Dedifferentiated amniotic fluid mesenchymal stem cell (primary cell): ENCODE results near the gene LRRTM4.
"Not testable (repeated sequence)": the region's sequence is repeated elsewhere in the genome, so short reads cannot be mapped to it uniquely, and the experiment has no call there.

Experiments used
- DNase-seq: peaks from one replicate; pipeline ENCODE4 v3.0.0-alpha.2; 2016; ENCODE audit errors: extremely low spot score

Gene LRRTM4

DNA sequence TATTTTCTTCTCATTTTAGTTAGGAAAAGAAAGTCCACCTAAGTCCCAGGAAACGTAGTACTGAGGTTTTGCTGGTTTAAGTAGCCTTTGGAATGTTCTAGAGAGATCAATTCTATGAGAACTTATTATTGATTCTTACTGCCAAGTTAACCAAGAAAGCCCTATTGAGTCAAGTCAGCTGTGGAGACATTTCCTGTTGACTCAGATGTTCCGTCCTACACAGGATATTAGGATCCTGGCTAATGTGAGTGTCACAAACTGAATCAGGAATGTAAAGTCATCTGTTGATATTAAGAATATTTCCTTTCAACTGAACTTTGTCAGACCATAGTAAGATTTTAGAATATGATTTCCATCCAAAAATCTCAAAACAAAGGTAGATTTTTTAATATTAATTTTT is 654.3 kb downstream of the LRRTM4 start:
- DNase-seq: no peak

GRCh38 chr2:76866464-76866863 is 655.7 kb downstream of the LRRTM4 start:
- DNase-seq: no peak

- DNase-seq: no peak
Measured at GRCh38 chr2:76862901-76863300, 659.3 kb downstream of the LRRTM4 start.

- DNase-seq: no peak
Measured at GRCh38 chr2:76861708-76862107, 660.5 kb downstream of the LRRTM4 start.

- DNase-seq: no peak
Measured at GRCh38 chr2:76851000-76851399, 671.2 kb downstream of the LRRTM4 start.

DNA sequence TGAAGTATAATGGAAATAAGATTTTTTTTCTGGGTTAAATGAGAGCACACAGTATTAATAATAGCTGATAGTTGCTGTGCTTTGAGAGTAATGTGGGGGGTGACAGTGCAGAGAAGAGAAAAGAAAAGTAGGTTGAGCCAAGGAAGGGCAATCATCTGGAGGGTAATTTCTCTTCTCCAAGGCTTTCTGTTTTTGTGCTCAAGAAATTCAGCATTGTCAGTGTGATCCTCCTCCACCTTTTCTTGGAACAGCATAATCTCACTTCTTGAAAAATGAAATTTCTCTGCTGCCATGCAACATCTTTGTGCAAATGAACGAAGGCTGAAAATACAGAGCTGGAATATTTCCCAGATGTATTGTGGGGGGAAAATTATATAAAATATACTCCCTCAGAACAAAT is 673.1 kb downstream of the LRRTM4 start:
- DNase-seq: no peak

GRCh38 chr2:76839826-76840225 is 682.4 kb downstream of the LRRTM4 start:
- no peak for DNase-seq

DNA sequence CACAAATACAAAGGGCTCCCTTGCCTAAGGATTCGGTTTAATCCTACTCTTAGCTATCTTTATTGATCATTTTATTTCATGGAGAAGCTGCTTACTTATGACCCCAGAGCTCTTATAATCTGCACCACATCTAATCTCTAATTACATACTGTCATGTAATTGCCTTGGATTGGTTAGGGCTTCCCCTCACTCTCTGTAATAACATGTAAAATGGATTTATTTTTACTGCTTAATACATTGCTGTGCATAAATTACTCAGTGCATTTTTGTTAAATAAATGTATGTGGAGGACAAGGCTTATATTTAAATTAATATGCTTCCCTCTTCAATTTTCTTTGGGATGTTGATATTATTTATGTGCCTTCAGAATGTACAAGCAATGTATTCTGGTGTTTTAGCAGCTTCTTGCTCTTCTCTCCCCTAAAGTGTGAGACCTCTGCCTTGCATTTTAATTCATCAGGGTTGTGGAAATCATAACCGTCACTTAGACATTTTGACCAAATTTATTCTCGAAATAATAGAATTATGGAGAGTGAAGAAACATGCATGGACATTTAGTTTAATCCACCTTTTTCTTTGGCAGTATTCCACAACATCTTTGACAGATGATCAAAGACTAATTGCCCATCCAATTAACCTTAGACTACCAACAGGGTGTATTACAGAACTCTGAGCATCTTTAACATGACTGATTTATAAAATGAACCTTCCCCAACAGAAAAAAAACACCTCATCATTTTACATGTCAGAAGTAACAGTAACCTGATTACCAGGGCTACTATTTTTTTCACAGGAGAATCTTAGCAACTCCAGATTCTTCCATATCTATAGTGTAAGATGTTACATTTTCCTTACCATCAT is 692.6 kb downstream of the LRRTM4 start:
- no peak for DNase-seq

GRCh38 chr2:76826691-76827090 is 695.5 kb downstream of the LRRTM4 start:
- DNase-seq: no peak

DNA sequence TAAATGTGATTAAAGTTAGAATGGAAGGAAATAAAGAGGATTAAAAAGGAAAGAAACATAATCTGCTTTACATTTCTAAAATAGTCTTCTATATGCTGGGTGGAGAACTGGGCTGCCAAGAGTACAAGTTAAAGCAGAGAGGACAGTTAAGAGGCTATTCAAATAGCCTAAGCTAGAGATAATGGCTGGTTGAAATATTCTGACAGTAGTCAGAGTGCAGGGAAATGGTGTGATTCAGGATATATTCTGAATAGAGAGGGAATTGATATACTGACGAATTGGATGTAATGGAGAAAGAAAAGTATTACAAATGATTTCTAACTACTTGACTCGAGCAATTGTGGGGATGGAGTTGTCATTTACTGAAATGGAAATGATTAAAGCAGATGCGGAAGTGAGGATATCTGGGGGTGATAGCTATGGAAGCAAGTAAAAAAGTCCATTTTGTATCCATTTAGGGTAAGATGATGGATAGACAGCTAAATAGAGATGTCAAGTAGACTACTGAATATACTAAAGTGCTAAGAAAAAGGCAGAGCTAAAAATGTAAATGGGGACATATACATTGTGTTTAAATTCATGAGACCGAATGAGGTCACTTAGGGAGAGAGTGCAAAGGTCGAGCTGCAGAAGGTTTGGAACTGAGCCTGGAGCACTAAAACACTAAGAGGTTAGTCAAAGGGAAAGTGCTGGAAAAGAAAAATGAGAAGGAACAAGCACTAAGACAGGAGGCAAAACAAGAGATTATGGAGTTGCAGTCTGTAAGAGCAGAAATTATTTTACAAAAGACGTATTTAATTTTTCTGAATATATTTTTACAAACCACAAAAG is 696.8 kb downstream of the LRRTM4 start:
- no peak for DNase-seq

- DNase-seq: no peak
Measured at GRCh38 chr2:76821731-76822130, 700.4 kb downstream of the LRRTM4 start.

GRCh38 chr2:76813084-76813483 is 709.1 kb downstream of the LRRTM4 start:
- DNase-seq: no peak

GRCh38 chr2:76812156-76812555 is 710.0 kb downstream of the LRRTM4 start:
- no peak for DNase-seq

DNA sequence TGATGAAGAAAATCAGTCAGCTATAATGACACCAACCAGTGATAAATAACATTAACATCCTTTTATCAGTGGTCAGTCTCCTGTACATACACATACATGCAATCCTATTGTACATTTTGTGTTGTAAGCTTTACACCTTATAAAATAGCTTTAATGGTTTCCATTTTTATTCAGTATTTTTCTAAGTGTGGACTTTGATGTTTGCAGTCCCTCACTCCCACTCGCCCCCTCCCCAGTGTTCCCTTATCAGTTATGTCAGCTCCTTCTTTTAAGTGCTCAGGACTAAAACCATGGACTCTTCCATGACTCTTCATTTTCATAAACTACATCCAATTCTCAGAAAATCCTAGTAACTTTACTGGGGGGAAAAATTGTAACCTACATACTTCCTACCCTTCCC is 713.0 kb downstream of the LRRTM4 start:
- no peak for DNase-seq

GRCh38 chr2:76808732-76809131 is 713.4 kb downstream of the LRRTM4 start:
- DNase-seq: no peak

- DNase-seq: no peak
Measured at GRCh38 chr2:76793647-76794334, 728.4 kb downstream of the LRRTM4 start.

DNA sequence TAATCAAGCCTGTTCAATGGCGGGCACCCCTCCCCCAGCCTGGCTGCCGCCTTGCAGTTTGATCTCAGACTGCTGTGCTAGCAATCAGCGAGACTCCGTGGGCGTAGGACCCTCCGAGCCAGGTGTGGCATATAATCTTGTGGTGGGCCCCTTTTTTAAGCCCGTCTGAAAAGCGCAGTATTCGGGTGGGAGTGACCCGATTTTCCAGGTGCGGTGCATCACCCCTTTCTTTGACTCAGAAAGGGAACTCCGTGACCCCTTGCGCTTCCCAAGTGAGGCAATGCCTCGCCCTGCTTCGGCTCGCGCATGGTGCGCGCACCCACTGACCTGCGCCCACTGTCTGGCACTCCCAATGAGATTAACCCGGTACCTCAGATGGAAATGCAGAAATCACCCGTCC is 740.9 kb downstream of the LRRTM4 start:
- DNase-seq: not testable (repeated sequence)

DNA sequence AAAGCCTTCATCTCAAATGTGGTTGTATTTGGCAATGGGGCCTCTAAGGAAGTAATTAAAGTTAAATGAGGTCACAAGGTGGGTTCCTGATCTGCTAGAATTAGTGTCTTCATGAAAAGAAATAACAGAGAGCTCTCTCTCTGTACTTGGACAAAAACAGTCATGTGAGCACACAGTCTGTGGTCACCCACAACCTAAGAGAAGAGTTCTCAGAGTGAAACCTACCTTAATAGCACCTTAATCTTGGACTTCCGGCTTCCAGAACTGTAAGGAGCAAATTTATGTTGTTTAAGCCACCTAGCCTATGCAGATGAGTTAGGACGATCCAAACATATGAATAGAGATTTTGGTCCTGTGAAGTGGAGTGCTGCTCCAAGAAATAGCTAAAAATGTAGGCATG is 758.9 kb downstream of the LRRTM4 start:
- DNase-seq: no peak

- no peak for DNase-seq
Measured at GRCh38 chr2:76760367-76760704, 761.8 kb downstream of the LRRTM4 start.

- no peak for DNase-seq
Measured at GRCh38 chr2:76759634-76760366, 762.4 kb downstream of the LRRTM4 start.

DNA sequence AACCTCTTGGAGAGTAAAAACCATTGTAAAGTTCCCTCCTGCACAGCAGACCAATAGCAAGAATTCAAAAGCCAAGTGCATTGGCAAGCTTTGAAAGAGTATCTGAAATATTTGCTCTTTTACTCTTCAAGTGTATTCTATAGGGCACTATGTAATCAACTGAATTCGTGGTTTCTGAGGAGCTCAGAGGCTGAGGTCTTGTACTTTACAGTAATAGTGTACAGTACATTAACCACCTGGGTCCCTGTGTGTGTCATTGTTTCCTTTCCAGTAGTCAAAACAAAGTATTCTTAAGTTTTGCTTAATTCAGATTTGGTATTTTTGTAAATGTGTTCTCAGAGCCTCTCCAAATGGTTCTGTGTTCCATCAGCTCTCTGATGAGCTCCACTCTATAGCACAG is 769.7 kb downstream of the LRRTM4 start:
- DNase-seq: no peak

DNA sequence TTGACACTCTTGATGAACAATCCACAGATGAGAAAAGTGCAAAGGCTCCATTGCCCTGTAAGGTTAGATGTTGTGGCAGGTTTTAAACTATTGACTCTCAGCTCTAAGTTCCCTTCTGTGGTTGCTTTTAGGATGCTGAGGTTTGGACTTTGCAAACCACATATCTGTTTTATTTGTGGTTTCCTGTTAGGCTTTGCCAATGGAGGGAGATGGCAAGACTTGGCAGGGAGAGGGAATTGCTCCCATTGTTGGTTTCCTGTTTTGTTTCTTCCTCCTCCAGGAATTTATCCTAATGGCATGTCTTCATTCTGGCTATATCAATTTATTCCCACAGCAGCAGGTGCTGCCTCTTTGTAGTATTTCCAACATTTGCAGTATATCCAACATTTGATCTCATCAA is 772.3 kb downstream of the LRRTM4 start:
- no peak for DNase-seq
